Brain microvascular endothelial cell (primary cell): ENCODE data around the gene MTUS2.

Experiments
- DNase-seq: peaks from one replicate; pipeline ENCODE4 v3.0.0-alpha.2; 2020
- H3K27ac ChIP-seq: fragments of 250-450 bp; sonication (Bioruptor Pico); 2 replicates; pipeline ENCODE4 v1.5.1; 2020; ENCODE audit warnings: mild to moderate bottlenecking, moderate library complexity
- H3K27me3 ChIP-seq: fragments of 250-450 bp; sonication (Bioruptor Pico); replicated peaks from 2 replicates; pipeline ENCODE4 v1.5.1; 2020; ENCODE audit warnings: mild to moderate bottlenecking
- H3K36me3 ChIP-seq: fragments of 250-450 bp; sonication (Bioruptor Pico); replicated peaks from 2 replicates; pipeline ENCODE4 v1.5.1; 2020; ENCODE audit warnings: mild to moderate bottlenecking
- H3K4me3 ChIP-seq: 2 replicates; pipeline ENCODE4 v1.5.1; 2011; ENCODE audit warnings: low read depth, mild to moderate bottlenecking, control low read depth, low read length, moderate library complexity
- CTCF ChIP-seq: IDR thresholded peaks from 2 replicates; pipeline ENCODE4 v1.5.1; 2011; ENCODE audit warnings: low read depth, mild to moderate bottlenecking, moderate library complexity, low read length, control low read depth, inconsistent platforms; ENCODE audit errors: missing control alignments
- in situ Hi-C: cut with HindIII; loops from 2 replicates; pipeline ENCODE4 v1.10.0; 2017; ENCODE audit warnings: low sequenced_read_pairs, low pct_ligation_motif_present

The MTUS2 gene

GRCh38 chr13:29028868-29029267 is 208.7 kb downstream of the MTUS2 start:
- Histone ChIP-seq H3K36me3 (no peaks in the 10 kb centered on the region), H3K27ac (no peak overlapping the region), H3K4me3 (no peak overlapping the region), H3K27me3 (no peaks in the 10 kb centered on the region)
- DNase-seq, result no peak
- in situ Hi-C loops, result no loop called here
- no peak for TF ChIP-seq CTCF

- Histone ChIP-seq H3K27me3 (no peaks in the 10 kb centered on the region), H3K4me3 (no peak overlapping the region), H3K36me3 (no peaks in the 10 kb centered on the region), H3K27ac (no peak overlapping the region)
- DNase-seq, result no peak
- no peak for TF ChIP-seq CTCF
- in situ Hi-C loops, result no loop called here
These were observed 218.6 kb downstream of the MTUS2 start for GRCh38 chr13:29038700-29039099.

- no peaks in the 10 kb centered on the region for H3K27me3 ChIP-seq
- no peak overlapping the region for H3K4me3 ChIP-seq
- TF ChIP-seq CTCF, result no peak
These were observed 219.1 kb downstream of the MTUS2 start for GRCh38 chr13:29039212-29039611.

GRCh38 chr13:29046588-29046987 is 226.4 kb downstream of the MTUS2 start:
- no peak overlapping the region for H3K27ac ChIP-seq
- no peak overlapping the region for H3K4me3 ChIP-seq
- no peak for DNase-seq
- in situ Hi-C loops, result no loop called here
- H3K27me3 ChIP-seq, result no peaks in the 10 kb centered on the region
- H3K36me3 ChIP-seq, result no peaks in the 10 kb centered on the region
- no peak for TF ChIP-seq CTCF

More at GRCh38 chr13:29039212-29039611, 219.1 kb downstream of the MTUS2 start:
- no peak for DNase-seq
- H3K36me3 ChIP-seq, result no peaks in the 10 kb centered on the region
- in situ Hi-C loops, result no loop called here
- H3K27ac ChIP-seq, result no peak overlapping the region

- Histone ChIP-seq H3K4me3 (no peak overlapping the region), H3K36me3 (no peaks in the 10 kb centered on the region), H3K27me3 (no peaks in the 10 kb centered on the region), H3K27ac (no peak overlapping the region)
- in situ Hi-C loops, result no loop called here
- DNase-seq, result no peak
- TF ChIP-seq CTCF, result no peak
These were observed 229.4 kb downstream of the MTUS2 start for GRCh38 chr13:29049524-29049923.

- H3K27ac ChIP-seq, result no peak overlapping the region
- no peaks in the 10 kb centered on the region for H3K27me3 ChIP-seq
- in situ Hi-C loops, result no loop called here
- no peak for DNase-seq
- no peak overlapping the region for H3K4me3 ChIP-seq
- no peaks in the 10 kb centered on the region for H3K36me3 ChIP-seq
- TF ChIP-seq CTCF, result no peak
These were observed 230.6 kb downstream of the MTUS2 start for GRCh38 chr13:29050719-29051118.
